ENCODE data around the gene TNMD. TPM values are rescaled to one million over a fixed set of nuclear protein-coding genes. Genes with fewer than 3 reads are reported as not detected.

Gene TNMD
- total and polyA plus RNA-seq, 2 donors (not counting 3 experiments of a cell fraction or from before 2014, with no cell fraction given): not detected

DNA sequence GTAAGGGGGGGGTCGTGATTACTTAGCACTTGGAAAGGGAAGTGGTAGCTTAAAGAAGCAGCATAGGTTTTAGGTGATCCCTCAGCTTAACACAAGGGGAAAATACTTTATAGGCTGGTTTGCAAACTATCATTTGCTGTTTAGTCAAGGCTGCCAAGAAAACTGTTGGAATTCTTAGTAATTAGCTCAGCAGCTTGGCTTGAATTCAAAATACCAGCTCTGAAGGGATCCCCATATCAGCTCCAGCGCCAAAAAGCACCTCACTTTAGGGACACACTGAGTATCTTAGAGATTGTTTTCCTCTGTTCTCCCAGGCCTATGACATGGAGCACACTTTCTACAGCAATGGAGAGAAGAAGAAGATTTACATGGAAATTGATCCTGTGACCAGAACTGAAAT is 8.8 kb downstream of the TNMD start:
- H3K27me3 ChIP-seq (ENCODE audit: control insufficient read depth in 2 of 2, insufficient read depth in 2 of 2, low read length in 2 of 2): peaks cover 3% of the 10 kb centered on the region in 2 experiments
- H2AFZ ChIP-seq (ENCODE audit: low read depth, low read length): no peak overlapping the region
- no peak overlapping the region for H3K27ac ChIP-seq (ENCODE audit: insufficient read depth, low read depth, low read length)
- H4K20me1 ChIP-seq (replicated peaks; ENCODE audit: control insufficient read depth, extremely low read depth, insufficient read depth, low read length): no peaks in the 10 kb centered on the region
- no peaks in the 10 kb centered on the region for H3K4me1 ChIP-seq (ENCODE audit: control insufficient read depth, extremely low read depth, insufficient read depth, low read length)
- no TSS peak for BruUV-seq (replicated peaks)
- H3K79me2 ChIP-seq (ENCODE audit: control insufficient read depth, insufficient read depth, low read length): no peaks in the 10 kb centered on the region
- ChIA-PET CTCF (no interaction called here), POLR2A (no interaction called here)
- H3K4me2 ChIP-seq (ENCODE audit: insufficient read depth, low read length): no peak overlapping the region
- dilution Hi-C loops (cut with MboI; ENCODE audit: extremely low pct_ligation_motif_present, low sequenced_read_pairs) (no loop called here), intact Hi-C loops (cut with micrococcal nuclease) (no loop called here)
- TF ChIP-seq, protein P1, sequence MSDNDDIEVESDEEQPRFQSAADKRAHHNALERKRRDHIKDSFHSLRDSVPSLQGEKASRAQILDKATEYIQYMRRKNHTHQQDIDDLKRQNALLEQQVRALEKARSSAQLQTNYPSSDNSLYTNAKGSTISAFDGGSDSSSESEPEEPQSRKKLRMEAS (IDR thresholded peaks at IDR 0.05; ENCODE audit: insufficient read depth, insufficient read length): no peak
- TF ChIP-seq POLR2AphosphoS5 (IDR thresholded peaks at IDR 0.05; ENCODE audit: insufficient read depth, low read depth, low read length): no peak
- TF ChIP-seq JUN (IDR thresholded peaks at IDR 0.05; ENCODE audit: borderline replicate concordance, insufficient read depth, insufficient read length, low read depth): no peak
- TF ChIP-seq CTCF (IDR thresholded peaks at IDR 0.05; ENCODE audit: extremely low read depth in 1 of 2, insufficient read depth in 1 of 2, low read depth in 1 of 2, low read length in 2 of 2): no peak
- no peak for TF ChIP-seq FOS (IDR thresholded peaks at IDR 0.05; ENCODE audit: borderline replicate concordance, insufficient read depth, low read length)
- no peak for TF ChIP-seq GATA2 (IDR thresholded peaks at IDR 0.05; ENCODE audit: insufficient read depth, insufficient read length, low read depth, low read length)
- no peak for TF ChIP-seq MYC (IDR thresholded peaks at IDR 0.05; ENCODE audit: low read depth, low read length)
- no peak for TF ChIP-seq EZH2 (IDR thresholded peaks at IDR 0.05; ENCODE audit: borderline replicate concordance, low read depth, low read length, severe bottlenecking)
- TF ChIP-seq POLR2A (IDR thresholded peaks at IDR 0.05; ENCODE audit: low read depth, low read length): no peak
- H3K9me1 ChIP-seq (replicated peaks; ENCODE audit: control insufficient read depth, extremely low read depth, insufficient read depth, low read length): no peaks in the 10 kb centered on the region
- no peak for DNase-seq (ENCODE audit: low read depth, low spot score)
- no peak overlapping the region for H3K4me3 ChIP-seq (replicated peaks in 1 of 3; ENCODE audit: insufficient read depth in 1 of 3, low read depth in 1 of 3, low read length in 3 of 3)
- H3K9ac ChIP-seq (replicated peaks; ENCODE audit: extremely low read depth, insufficient read depth, low read length): no peak overlapping the region
- FAIRE-seq: no peak
- H3K36me3 ChIP-seq (ENCODE audit: control insufficient read depth in 2 of 2, extremely low read depth in 1 of 2, insufficient read depth in 2 of 2, low read length in 2 of 2): no peaks in the 10 kb centered on the region
- H3K9me3 ChIP-seq (replicated peaks; ENCODE audit: control insufficient read depth, insufficient read depth, low read length): no peaks in the 10 kb centered on the region
